HepG2 (cell line): ENCODE data around the gene CFI. TPM values are rescaled to one million over a fixed set of nuclear protein-coding genes. Genes with fewer than 3 reads are reported as not detected.

ENCODE experiments used
- ATAC-seq: fragments of 200-7000 bp; cut with Tn5 transposase; 3 replicates; pipeline ENCODE4 v1.9.1; 2020; ENCODE audit warnings: mild to moderate bottlenecking, moderate library complexity
- BruUV-seq: library from RNA; stranded (reverse); fragments of 400-500 nt; replicated peaks from 2 replicates; lab custom pipeline; 2021; lab: Mats Ljungman, UMichigan
- CTCF ChIA-PET: fragments of 300-600 bp; formaldehyde crosslinking; extraction: SDS; loops from one replicate; lab custom pipeline; 2021; ENCODE audit warnings: low total read pairs, inconsistent platforms, low intra/inter-chr PET ratio; lab: Yijun Ruan, JAX
- POLR2A ChIA-PET: fragments of 350-600 bp; sonication (Branson Sonifier 250); formaldehyde crosslinking; loops from one replicate; lab custom pipeline; 2020; ENCODE audit warnings: antibody characterized with exemption, inconsistent platforms; lab: Yijun Ruan, JAX
- DNase-seq: peaks from one replicate; pipeline ENCODE4 v3.0.0-alpha.2; 2015; ENCODE audit warnings: low spot score
- FAIRE-seq: peaks from 3 replicates; lab custom pipeline; 2011; peaks lifted over from hg19 to GRCh38; lab: Jason Lieb, UNC
- H2AFZ ChIP-seq: one replicate; pipeline ENCODE4 v1.6.1; 2011; ENCODE audit warnings: low read length, inconsistent platforms
- H3K27ac ChIP-seq: fragments of 300-600 bp; 3 replicates; pipeline ENCODE4 v1.8.0; 2011; ENCODE audit warnings: mixed run types, mild to moderate bottlenecking, mixed read lengths, low read length, inconsistent platforms; ENCODE audit not compliant: insufficient read depth; ENCODE audit errors: extremely low read length
- H3K27me3 ChIP-seq, 2 experiments: fragments of 200-600 bp in 1 of 2; 2 replicates in 1 of 2; 3 replicates in 1 of 2; pipeline versions ENCODE4 v1.6.0 to v1.8.0; 2011; ENCODE audit warnings: low read length in 2 of 2, mild to moderate bottlenecking in 2 of 2, moderate library complexity in 2 of 2, inconsistent platforms in 1 of 2; ENCODE audit not compliant: insufficient read depth in 2 of 2, control insufficient read depth in 1 of 2
- H3K36me3 ChIP-seq, 2 experiments: fragments of 200-600 bp in 1 of 2; replicated peaks in 1 of 2; 2 replicates in 1 of 2; 3 replicates in 1 of 2; pipeline versions ENCODE4 v1.5.1 to v1.8.0; 2011; ENCODE audit warnings: low read length in 2 of 2, inconsistent platforms in 1 of 2; ENCODE audit not compliant: insufficient read depth in 2 of 2, control insufficient read depth in 1 of 2
- H3K4me1 ChIP-seq: 2 replicates; pipeline ENCODE4 v1.5.1; 2012; ENCODE audit warnings: low read length, inconsistent platforms; ENCODE audit not compliant: insufficient read depth
- H3K4me2 ChIP-seq: 2 replicates; pipeline ENCODE4 v1.6.0; 2011; ENCODE audit warnings: low read depth, low read length, inconsistent platforms
- H3K4me3 ChIP-seq, 3 experiments: fragments of 200-600 bp in 1 of 3; sonication (generic), shearing (Covaris generic) in 1 of 3; replicated peaks in 1 of 3; 2 replicates each; pipeline ENCODE4 v1.5.1; 2011 to 2016; ENCODE audit warnings: low read length in 3 of 3, inconsistent platforms in 2 of 3, low read depth in 2 of 3, mild to moderate bottlenecking in 2 of 3, control low read depth in 1 of 3, mixed read lengths in 1 of 3; ENCODE audit not compliant: insufficient read depth in 1 of 3
- H3K79me2 ChIP-seq: one replicate; pipeline ENCODE4 v1.6.1; 2011; ENCODE audit warnings: low read length, inconsistent platforms; ENCODE audit not compliant: insufficient read depth
- H3K9ac ChIP-seq: 2 replicates; pipeline ENCODE4 v1.6.0; 2011; ENCODE audit warnings: mild to moderate bottlenecking, low read depth, low read length, inconsistent platforms; ENCODE audit not compliant: insufficient read depth
- H3K9me3 ChIP-seq: 2 replicates; pipeline ENCODE4 v1.5.1; 2012; ENCODE audit warnings: mild to moderate bottlenecking, low read length
- H4K20me1 ChIP-seq: 2 replicates; pipeline ENCODE4 v1.6.0; 2011; ENCODE audit warnings: inconsistent platforms, mild to moderate bottlenecking, low read length, moderate library complexity; ENCODE audit not compliant: insufficient read depth
- AGO2 ChIP-seq: fragments of 200-400 bp; formaldehyde crosslinking; optimal IDR thresholded peaks from 2 replicates; pipeline ENCODE3; 2017; ENCODE audit warnings: mild to moderate bottlenecking, low read depth, low read length, moderate library complexity
- KIAA2018 ChIP-seq: sonication (generic); formaldehyde crosslinking; IDR thresholded peaks from 2 replicates; pipeline ENCODE4 v1.5.0; 2020; ENCODE audit warnings: mild to moderate bottlenecking, missing genetic modification reagents, borderline replicate concordance
- NFKB2 ChIP-seq: sonication (generic); formaldehyde crosslinking; IDR thresholded peaks from 2 replicates; pipeline ENCODE4 v1.4.0; 2020; ENCODE audit warnings: missing genetic modification reagents, borderline replicate concordance
- ZFP41 ChIP-seq: sonication (generic); formaldehyde crosslinking; IDR thresholded peaks from 2 replicates; pipeline ENCODE4 v1.4.0; 2020; ENCODE audit warnings: mild to moderate bottlenecking, missing genetic modification reagents, borderline replicate concordance
- ZNF235 ChIP-seq: sonication (generic); formaldehyde crosslinking; IDR thresholded peaks from 2 replicates; pipeline ENCODE4 v1.8.1; 2023; ENCODE audit warnings: mild to moderate bottlenecking, missing genetic modification reagents, borderline replicate concordance
- ZNF260 ChIP-seq: sonication (generic); formaldehyde crosslinking; IDR thresholded peaks from 2 replicates; pipeline ENCODE4 v1.4.0; 2020; ENCODE audit warnings: missing genetic modification reagents, low read depth, mild to moderate bottlenecking, borderline replicate concordance
- ZNF510 ChIP-seq: sonication (generic); formaldehyde crosslinking; IDR thresholded peaks from 2 replicates; pipeline ENCODE4 v1.4.0; 2020; ENCODE audit warnings: low read depth, mild to moderate bottlenecking, missing genetic modification reagents
- ZNF564 ChIP-seq: sonication (generic); formaldehyde crosslinking; IDR thresholded peaks from 2 replicates; pipeline ENCODE4 v1.8.1; 2023; ENCODE audit warnings: mild to moderate bottlenecking, missing genetic modification reagents
- WGBS: methylation state at CpG from one replicate; pipeline ENCODE4 v1.1.6; 2017; ENCODE audit warnings: low lambda C conversion rate; 5-methylcytosine and 5-hydroxymethylcytosine counted together
- in situ Hi-C: cut with HindIII; loops from 2 replicates; pipeline ENCODE4 v1.10.0; 2017; ENCODE audit warnings: low pct_unique_long_range_greater_than_20kb; ENCODE audit not compliant: extremely low pct_ligation_motif_present
- intact Hi-C: fragments of 100-400 bp; cut with micrococcal nuclease; formaldehyde crosslinking; loops from one replicate; pipeline ENCODE4 v1.10.0; 2022; ENCODE audit not compliant: unreplicated experiment
- polyA plus RNA-seq, 8 experiments: library from polyadenylated mRNA; depleted of rRNA in 3 of 8; stranded (reverse) in 7 of 8; unstranded in 1 of 8; fragments of >200 nt; fragmentation: Illumina TruSeq in 4 of 8; extraction: Trizol in 4 of 8; gene quantifications; 2 replicates each; pipeline versions ENCODE4 v1.2.1 to v1.2.3, GENCODE V29; 2011 to 2016; ENCODE audit warnings: low read depth in 4 of 8, missing spikeins in 1 of 8, mixed read lengths in 1 of 8; ENCODE audit not compliant: insufficient read depth in 1 of 8
- total RNA-seq, 5 experiments: library from RNA; depleted of rRNA; stranded (reverse); fragments of >200 nt; fragmentation: Illumina TruSeq; extraction: Trizol; gene quantifications; 2 replicates each; pipeline ENCODE4 v1.2.3, GENCODE V29; 2016; ENCODE audit warnings: low read depth in 1 of 5

CFI gene
- total and polyA plus RNA-seq, 2 of the 13 experiments (the other 11 are each of a cell fraction or from before 2014, with no cell fraction given): 284 to 337 TPM

- Histone ChIP-seq H3K27ac (no peak overlapping the region), H3K36me3 (peaks cover 0 to 8% of the 10 kb centered on the region in 2 experiments; a peak in 2 of 5 replicates), H3K79me2 (peaks cover 36% of the 10 kb centered on the region), H3K9ac (no peak overlapping the region), H2AFZ (no peak overlapping the region), H3K4me1 (peaks cover 22% of the 10 kb centered on the region), H3K4me2 (no peak overlapping the region), H3K27me3 (no peaks in the 10 kb centered on the region; a peak in 1 of 5 replicates), H3K9me3 (no peaks in the 10 kb centered on the region), H3K4me3 (no peak overlapping the region), H4K20me1 (no peaks in the 10 kb centered on the region)
- no TSS peak for BruUV-seq
- no peak for DNase-seq
- no peak for TF ChIP-seq AGO2
- no peak for TF ChIP-seq ZNF235
- peak; percentile 89; the same call in 1 of the 2 replicates for TF ChIP-seq ZNF564
- ChIA-PET POLR2A (no interaction called here), CTCF (no interaction called here)
- ATAC-seq: no peak
- FAIRE-seq: no peak
- intact Hi-C loops (loop anchor here (10.0 kb wide), 2 partner anchors 158 to 288 kb away; partner anchors contain the start of genes MCUB and SEC24B), in situ Hi-C loops (no loop called here)
Measured at GRCh38 chr4:109722357-109722756, 79.4 kb downstream of the CFI start.

DNA sequence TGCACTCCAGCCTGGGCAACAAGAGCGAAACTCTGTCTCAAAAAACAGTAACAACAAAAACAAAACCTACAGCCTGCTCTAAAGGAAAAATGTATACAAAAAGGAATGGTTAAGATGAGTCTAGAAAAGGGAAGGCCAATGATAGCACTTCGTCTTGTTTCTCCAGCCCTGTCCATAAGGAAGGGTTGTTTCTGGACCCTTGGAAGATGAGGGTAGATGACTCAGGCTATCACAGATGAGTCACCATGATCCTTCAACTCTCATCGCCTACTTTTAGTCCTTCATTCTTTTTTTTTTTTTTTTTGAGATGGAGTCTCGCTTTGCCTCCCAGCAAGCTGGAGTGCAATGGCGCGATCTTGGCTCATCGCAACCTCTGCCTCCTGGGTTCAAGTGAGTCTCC is 80.8 kb downstream of the CFI start:
- Histone ChIP-seq H2AFZ (no peak overlapping the region), H3K27ac (no peak overlapping the region), H3K36me3 (peaks cover 0 to 21% of the 10 kb centered on the region in 2 experiments; a peak in 3 of 5 replicates), H3K4me2 (no peak overlapping the region), H3K9ac (no peak overlapping the region), H3K9me3 (no peaks in the 10 kb centered on the region), H4K20me1 (no peaks in the 10 kb centered on the region), H3K79me2 (peaks cover 26% of the 10 kb centered on the region), H3K27me3 (no peaks in the 10 kb centered on the region; a peak in 1 of 5 replicates), H3K4me3 (no peak overlapping the region), H3K4me1 (peaks cover 13% of the 10 kb centered on the region)
- in situ Hi-C loops (no loop called here), intact Hi-C loops (loop anchor here (10.0 kb wide), 2 partner anchors 156 to 286 kb away; partner anchors contain the start of genes MCUB and SEC24B)
- FAIRE-seq (no peak), ATAC-seq (no peak), DNase-seq (no peak)
- no TSS peak for BruUV-seq
- ChIA-PET CTCF (no interaction called here), POLR2A (no interaction called here)
- WGBS: 96% methylated on average over 7 of the region's 7 CpGs
- no peak for TF ChIP-seq ZNF510 (CRISPR knock-in tag)
- TF ChIP-seq ZNF260 (CRISPR knock-in tag): no peak
- no peak for TF ChIP-seq KIAA2018 (CRISPR knock-in tag)
- no peak for TF ChIP-seq ZFP41 (CRISPR knock-in tag)
- TF ChIP-seq NFKB2 (CRISPR knock-in tag): no peak
